ENCODE measurements around the gene BHLHE23.

- TF ChIP-seq POLR2A (IDR thresholded peaks at IDR 0.05) (no peak), CTCF (IDR thresholded peaks at IDR 0.05) (no peak)
Observed at GRCh38 chr20:62978561-62978943, 28.2 kb downstream of the BHLHE23 start.
